ENCODE results near the gene RBFOX2.

The RBFOX2 gene

DNA sequence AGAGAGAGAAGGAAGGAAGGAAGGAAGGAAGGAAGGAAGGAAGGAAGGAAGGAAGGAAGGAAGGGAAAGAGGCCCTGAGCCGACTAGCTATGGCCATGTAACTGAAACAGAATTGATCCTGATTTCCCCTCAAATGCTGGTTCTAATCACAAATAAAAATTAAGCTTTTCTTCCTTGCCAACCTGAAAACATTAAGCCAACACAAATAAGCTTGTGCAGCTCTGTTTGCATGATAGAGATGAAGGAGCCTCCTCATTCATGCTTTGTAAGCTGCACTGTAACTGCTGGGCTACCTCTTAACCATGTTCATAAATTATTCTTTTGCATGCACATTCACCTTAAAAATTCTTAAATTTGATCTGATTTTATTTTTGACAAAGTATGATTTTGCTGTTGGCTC is 338.6 kb downstream of the RBFOX2 start:
- no peak for DNase-seq (ENCODE audit: low spot score)

GRCh38 chr22:35688913-35689675 is 339.5 kb downstream of the RBFOX2 start:
- no peak for DNase-seq (ENCODE audit: low spot score)
